Measurements from ENCODE around the gene EPS8L3.

DNA sequence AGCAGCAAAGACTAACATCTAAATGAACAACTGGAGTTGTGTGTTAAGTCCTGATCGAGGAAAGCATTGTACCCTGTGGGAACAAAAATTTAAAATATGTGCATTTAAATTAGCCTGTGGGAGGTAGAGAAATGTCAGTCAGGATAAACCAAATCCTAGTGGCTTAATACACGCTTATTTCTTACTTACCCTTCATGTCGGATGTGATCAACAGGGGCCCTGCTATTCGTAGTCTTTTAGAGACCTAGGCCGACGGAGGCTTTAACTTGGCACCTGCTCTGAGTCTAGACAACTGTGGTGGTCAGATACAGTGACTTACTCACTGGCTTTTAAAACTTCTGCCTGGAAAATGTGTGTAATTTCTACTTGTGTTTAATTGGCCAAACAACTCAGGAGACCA is 33.1 kb downstream of the EPS8L3 start:
- TF ChIP-seq, protein P1, sequence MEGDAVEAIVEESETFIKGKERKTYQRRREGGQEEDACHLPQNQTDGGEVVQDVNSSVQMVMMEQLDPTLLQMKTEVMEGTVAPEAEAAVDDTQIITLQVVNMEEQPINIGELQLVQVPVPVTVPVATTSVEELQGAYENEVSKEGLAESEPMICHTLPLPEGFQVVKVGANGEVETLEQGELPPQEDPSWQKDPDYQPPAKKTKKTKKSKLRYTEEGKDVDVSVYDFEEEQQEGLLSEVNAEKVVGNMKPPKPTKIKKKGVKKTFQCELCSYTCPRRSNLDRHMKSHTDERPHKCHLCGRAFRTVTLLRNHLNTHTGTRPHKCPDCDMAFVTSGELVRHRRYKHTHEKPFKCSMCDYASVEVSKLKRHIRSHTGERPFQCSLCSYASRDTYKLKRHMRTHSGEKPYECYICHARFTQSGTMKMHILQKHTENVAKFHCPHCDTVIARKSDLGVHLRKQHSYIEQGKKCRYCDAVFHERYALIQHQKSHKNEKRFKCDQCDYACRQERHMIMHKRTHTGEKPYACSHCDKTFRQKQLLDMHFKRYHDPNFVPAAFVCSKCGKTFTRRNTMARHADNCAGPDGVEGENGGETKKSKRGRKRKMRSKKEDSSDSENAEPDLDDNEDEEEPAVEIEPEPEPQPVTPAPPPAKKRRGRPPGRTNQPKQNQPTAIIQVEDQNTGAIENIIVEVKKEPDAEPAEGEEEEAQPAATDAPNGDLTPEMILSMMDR (IDR thresholded peaks at IDR 0.05; ENCODE audit: poor library complexity, severe bottlenecking) = no peak
- TF ChIP-seq EZH2 (IDR thresholded peaks at IDR 0.05; ENCODE audit: borderline replicate concordance, insufficient read depth, low read length, poor library complexity, severe bottlenecking) = no peak
- TF ChIP-seq REST (IDR thresholded peaks at IDR 0.05; ENCODE audit: borderline replicate concordance) = no peak
- no peak for TF ChIP-seq SMC3 (conservative IDR thresholded peaks at IDR 0.05; ENCODE audit: poor library complexity)
- no peak for TF ChIP-seq POLR2AphosphoS5 (IDR thresholded peaks at IDR 0.05)
- TF ChIP-seq EP300 (conservative IDR thresholded peaks at IDR 0.05; ENCODE audit: poor library complexity, severe bottlenecking) = no peak
- TF ChIP-seq RAD21 (conservative IDR thresholded peaks at IDR 0.05) = no peak

All from neural cell (in vitro differentiated cells).